CD14-positive monocyte (primary cell): ENCODE results near the gene EME2. TPM values are rescaled to one million over a fixed set of nuclear protein-coding genes. Genes with fewer than 3 reads are reported as not detected.

Experiments
- DNase-seq, 3 donors: peaks; one replicate each; pipeline ENCODE4 v3.0.0-alpha.2; 2011 to 2022
- H2AFZ ChIP-seq: 2 replicates; pipeline ENCODE4 v1.6.0; 2012; ENCODE audit warnings: mild to moderate bottlenecking, low read depth, low read length, inconsistent platforms; ENCODE audit not compliant: insufficient read depth, poor library complexity, severe bottlenecking
- H3K27ac ChIP-seq, 2 donors: 1 replicate in 1 of 2; 2 replicates in 1 of 2; pipeline ENCODE4 v1.5.1; 2012 to 2013; ENCODE audit warnings: low read length in 2 of 2, control low read depth in 1 of 2, inconsistent platforms in 1 of 2, low read depth in 1 of 2, mild to moderate bottlenecking in 1 of 2
- H3K27me3 ChIP-seq, 2 donors: one replicate each; pipeline versions ENCODE4 v1.6.0 to v1.6.1; 2011 to 2013; ENCODE audit warnings: low read length in 2 of 2; ENCODE audit not compliant: control insufficient read depth in 2 of 2, insufficient read depth in 2 of 2
- H3K36me3 ChIP-seq, 2 donors: replicated peaks in 1 of 2; 1 replicate in 1 of 2; 2 replicates in 1 of 2; pipeline versions ENCODE4 v1.5.1 to v1.6.1; 2012 to 2013; ENCODE audit warnings: low read length in 2 of 2, control low read depth in 1 of 2, inconsistent platforms in 1 of 2, mild to moderate bottlenecking in 1 of 2; ENCODE audit not compliant: insufficient read depth in 2 of 2, control insufficient read depth in 1 of 2
- H3K4me1 ChIP-seq, 2 donors: 1 replicate in 1 of 2; 2 replicates in 1 of 2; pipeline versions ENCODE4 v1.5.1 to v1.6.1; 2012 to 2013; ENCODE audit warnings: low read length in 2 of 2, control low read depth in 1 of 2, inconsistent platforms in 1 of 2, mild to moderate bottlenecking in 1 of 2, moderate library complexity in 1 of 2; ENCODE audit not compliant: insufficient read depth in 2 of 2, control insufficient read depth in 1 of 2
- H3K4me2 ChIP-seq: replicated peaks from 2 replicates; pipeline ENCODE3; 2012; ENCODE audit warnings: low read length, moderate library complexity, mild to moderate bottlenecking; ENCODE audit not compliant: poor library complexity, severe bottlenecking; ENCODE audit errors: extremely low read depth
- H3K4me3 ChIP-seq, 3 experiments: fragments of 200-600 bp in 1 of 3; sonication (generic) in 1 of 3; replicated peaks in 1 of 3; 1 replicate in 2 of 3; 2 replicates in 1 of 3; pipeline ENCODE4 v1.5.1; 2011 to 2013; ENCODE audit warnings: low read length in 3 of 3, mild to moderate bottlenecking in 3 of 3, control low read depth in 2 of 3, low read depth in 2 of 3, inconsistent platforms in 1 of 3, moderate library complexity in 1 of 3
- H3K79me2 ChIP-seq: 2 replicates; pipeline ENCODE4 v1.6.0; 2012; ENCODE audit warnings: mild to moderate bottlenecking, control low read depth, inconsistent platforms, low read length, moderate library complexity; ENCODE audit not compliant: insufficient read depth
- H3K9ac ChIP-seq: 2 replicates; pipeline ENCODE4 v1.6.0; 2017; ENCODE audit warnings: low read length, mild to moderate bottlenecking; ENCODE audit not compliant: insufficient read depth, poor library complexity, severe bottlenecking
- H3K9me3 ChIP-seq, 2 donors: replicated peaks in 1 of 2; 1 replicate in 1 of 2; 2 replicates in 1 of 2; pipeline versions ENCODE4 v1.5.1 to v1.6.1; 2012 to 2013; ENCODE audit warnings: low read length in 2 of 2, control low read depth in 1 of 2; ENCODE audit not compliant: control insufficient read depth in 1 of 2, insufficient read depth in 1 of 2
- H4K20me1 ChIP-seq: 2 replicates; pipeline ENCODE4 v1.6.0; 2012; ENCODE audit warnings: mild to moderate bottlenecking, low read length, control low read depth, moderate library complexity; ENCODE audit not compliant: insufficient read depth
- H3K27ac Mint-ChIP-seq, 7 donors: one replicate each; pipeline ENCODE4 v1.8.0; 2020; ENCODE audit warnings: mild to moderate bottlenecking in 7 of 7, mixed read lengths in 7 of 7, moderate library complexity in 6 of 7, inconsistent platforms in 2 of 7
- H3K27me3 Mint-ChIP-seq, 3 donors: one replicate each; pipeline ENCODE4 v1.8.0; 2021 to 2022; ENCODE audit warnings: low read depth in 3 of 3, mild to moderate bottlenecking in 3 of 3, mixed read lengths in 3 of 3, moderate library complexity in 3 of 3, inconsistent platforms in 1 of 3
- H3K36me3 Mint-ChIP-seq, 2 donors: one replicate each; pipeline ENCODE4 v1.8.0; 2020; ENCODE audit warnings: mixed read lengths in 2 of 2, inconsistent platforms in 1 of 2, mild to moderate bottlenecking in 1 of 2
- H3K4me1 Mint-ChIP-seq: one replicate; pipeline ENCODE4 v1.8.0; 2020; ENCODE audit warnings: mild to moderate bottlenecking, mixed read lengths
- H3K4me3 Mint-ChIP-seq, 2 donors: one replicate each; pipeline ENCODE4 v1.8.0; 2020; ENCODE audit warnings: mild to moderate bottlenecking in 2 of 2, mixed read lengths in 2 of 2, moderate library complexity in 1 of 2
- H3K9me3 Mint-ChIP-seq, 7 donors: one replicate each; pipeline ENCODE4 v1.8.0; 2020 to 2022; ENCODE audit warnings: mixed read lengths in 7 of 7, mild to moderate bottlenecking in 6 of 7, moderate library complexity in 6 of 7, inconsistent platforms in 2 of 7
- WGBS: methylation state at CpG from one replicate; pipeline ENCODE4 v1.1.5; 2013; ENCODE audit warnings: missing lambda C conversion rate; ENCODE audit not compliant: insufficient coverage; 5-methylcytosine and 5-hydroxymethylcytosine counted together
- intact Hi-C, 2 donors: fragments of 100-400 bp; cut with micrococcal nuclease; formaldehyde crosslinking; loops; one replicate each; pipeline versions ENCODE4 v1.15.0 to v1.15.1; 2023
- polyA plus RNA-seq, 3 donors: library from polyadenylated mRNA; depleted of rRNA in 1 of 3; unstranded in 2 of 3; stranded (reverse) in 1 of 3; fragments of 300-500 nt in 2 of 3; fragments of >200 nt in 1 of 3; fragmentation: Illumina TruSeq in 2 of 3; gene quantifications; 1 replicate in 2 of 3; 2 replicates in 1 of 3; pipeline ENCODE4 v1.2.3, GENCODE V29; 2012 to 2021
- TF ChIP-seq, protein P1 (sequence below): fragments of 200-600 bp; IDR thresholded peaks from one replicate; pipeline ENCODE4 v1.8.0; 2022; ENCODE audit warnings: antibody characterized with exemption, mild to moderate bottlenecking

EME2 gene
- polyA plus RNA-seq, 3 donors, result 0.26 to 36.6 (median 0.48) TPM

DNA sequence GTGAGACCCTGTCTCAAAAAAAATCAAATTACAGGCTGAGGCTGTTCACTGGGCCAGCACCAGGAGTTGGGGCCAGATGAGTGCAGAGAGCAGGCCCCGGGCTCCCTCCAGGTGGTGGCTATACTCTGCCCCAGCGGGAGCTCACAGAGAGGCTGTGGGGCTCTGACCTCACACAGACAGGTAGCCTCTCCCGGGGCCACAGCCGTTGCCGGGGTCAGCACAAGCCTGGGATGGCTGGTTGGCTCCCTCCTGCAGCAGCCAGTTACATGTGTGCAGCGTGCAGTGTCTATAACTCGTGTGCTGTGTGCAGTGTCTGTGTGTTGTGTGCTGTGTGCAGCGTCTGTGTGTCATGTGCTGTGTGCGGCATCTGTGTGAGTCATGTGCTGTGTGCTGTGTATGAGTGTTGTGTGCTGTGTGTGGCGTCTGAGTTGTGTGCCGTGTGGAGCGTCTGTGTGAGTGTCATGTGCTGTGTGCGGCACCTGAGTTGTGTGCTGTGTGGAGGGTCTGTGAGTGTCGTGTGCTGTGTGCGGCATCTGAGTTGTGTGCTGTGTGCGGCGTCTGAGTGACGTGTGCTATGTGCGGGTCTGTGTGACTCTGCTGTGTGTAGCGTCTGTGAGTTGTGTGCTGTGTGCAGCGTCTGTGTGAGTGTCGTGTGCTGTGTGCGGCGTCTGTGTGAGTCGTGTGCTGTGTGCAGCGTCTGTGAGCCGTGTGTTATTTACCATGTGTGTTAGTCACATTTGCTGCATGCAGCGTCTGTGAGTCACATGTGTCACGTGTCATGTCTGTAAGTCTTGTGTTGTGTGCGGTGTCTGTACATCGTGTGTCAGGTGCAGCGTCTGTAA is 45.7 kb upstream of the EME2 start:
- Histone ChIP-seq H2AFZ (no peak overlapping the region), H3K4me2 (no peak overlapping the region), H3K9me3 (no peaks in the 10 kb centered on the region), H3K4me1 (peaks cover 30 to 34% of the 10 kb centered on the region in 2 donors), H3K79me2 (peaks cover 39% of the 10 kb centered on the region), H3K27ac (no peak overlapping the region), H4K20me1 (peaks cover 57% of the 10 kb centered on the region), H3K27me3 (no peaks in the 10 kb centered on the region), H3K4me3 (no peak overlapping the region), H3K9ac (no peak overlapping the region), H3K36me3 (peaks cover 51 to 53% of the 10 kb centered on the region in 2 donors)
- peaks cover 0 to 2% (median 0%) of the 10 kb centered on the region in 7 donors for H3K9me3 Mint-ChIP-seq
- no peak overlapping the region for H3K4me3 Mint-ChIP-seq
- TF ChIP-seq, protein P1, sequence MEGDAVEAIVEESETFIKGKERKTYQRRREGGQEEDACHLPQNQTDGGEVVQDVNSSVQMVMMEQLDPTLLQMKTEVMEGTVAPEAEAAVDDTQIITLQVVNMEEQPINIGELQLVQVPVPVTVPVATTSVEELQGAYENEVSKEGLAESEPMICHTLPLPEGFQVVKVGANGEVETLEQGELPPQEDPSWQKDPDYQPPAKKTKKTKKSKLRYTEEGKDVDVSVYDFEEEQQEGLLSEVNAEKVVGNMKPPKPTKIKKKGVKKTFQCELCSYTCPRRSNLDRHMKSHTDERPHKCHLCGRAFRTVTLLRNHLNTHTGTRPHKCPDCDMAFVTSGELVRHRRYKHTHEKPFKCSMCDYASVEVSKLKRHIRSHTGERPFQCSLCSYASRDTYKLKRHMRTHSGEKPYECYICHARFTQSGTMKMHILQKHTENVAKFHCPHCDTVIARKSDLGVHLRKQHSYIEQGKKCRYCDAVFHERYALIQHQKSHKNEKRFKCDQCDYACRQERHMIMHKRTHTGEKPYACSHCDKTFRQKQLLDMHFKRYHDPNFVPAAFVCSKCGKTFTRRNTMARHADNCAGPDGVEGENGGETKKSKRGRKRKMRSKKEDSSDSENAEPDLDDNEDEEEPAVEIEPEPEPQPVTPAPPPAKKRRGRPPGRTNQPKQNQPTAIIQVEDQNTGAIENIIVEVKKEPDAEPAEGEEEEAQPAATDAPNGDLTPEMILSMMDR, result no peak
- DNase-seq, result no peak
- 96% methylated on average over 27 of the region's 32 CpGs for WGBS
- H3K27ac Mint-ChIP-seq, result peak overlapping the region in 2 of 7 donors; percentile 4 to 47
- H3K36me3 Mint-ChIP-seq, result peaks cover 44 to 59% of the 10 kb centered on the region in 2 donors
- peaks cover 0 to 4% (median 0%) of the 10 kb centered on the region in 3 donors for H3K27me3 Mint-ChIP-seq
- intact Hi-C loops, result loop anchor here in 1 of 2 donors (5.0 kb wide), 1 partner anchor 50 kb away; the partner anchor contains the start of gene JPT2
- H3K4me1 Mint-ChIP-seq, result peaks cover 31% of the 10 kb centered on the region

DNA sequence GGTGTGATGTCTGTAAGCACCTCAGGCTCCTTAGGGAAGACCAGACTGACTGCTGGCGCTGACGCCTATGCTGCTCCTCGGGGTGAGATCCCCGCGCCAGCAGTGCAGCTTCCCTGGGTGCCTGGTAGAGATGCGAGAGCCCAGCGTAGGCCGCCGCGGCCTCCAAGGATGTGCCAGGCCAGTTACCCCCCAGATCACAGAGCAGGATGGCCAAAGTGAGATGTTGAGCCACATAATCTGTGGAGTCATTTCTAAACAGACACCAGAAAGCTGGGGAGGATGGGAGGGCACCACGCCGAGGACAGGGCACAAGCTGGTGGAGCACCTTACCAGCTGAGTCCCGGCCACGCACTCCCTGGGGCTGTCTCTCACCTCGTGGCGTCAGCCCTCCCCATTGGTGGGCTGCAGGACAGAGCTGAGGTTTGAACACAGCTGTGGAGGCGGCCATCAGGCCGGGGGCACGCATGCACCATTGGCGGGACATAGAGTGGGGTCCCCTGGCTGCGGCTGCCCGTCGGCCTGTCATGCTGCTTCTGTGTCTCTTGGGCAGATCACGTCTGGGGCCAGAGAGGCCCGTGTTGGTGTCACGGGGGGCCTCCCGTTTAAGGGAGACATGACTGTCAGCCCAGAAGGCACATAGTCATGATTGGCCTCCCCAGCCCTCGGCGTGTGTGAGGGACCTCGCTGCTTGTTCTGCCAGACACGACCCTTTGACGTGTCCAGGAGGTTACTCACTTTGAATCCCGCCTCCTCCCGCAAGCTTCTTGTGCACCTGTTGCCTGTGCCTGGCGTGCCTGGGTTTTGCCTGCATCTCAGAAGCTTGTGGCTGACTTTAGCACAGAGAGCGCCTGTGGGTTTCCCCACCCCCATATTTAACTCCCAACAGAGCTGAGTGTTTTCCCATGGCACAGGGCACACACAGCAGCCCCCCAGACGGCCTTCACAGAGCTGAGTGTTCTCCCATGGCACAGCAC is 44.7 kb upstream of the EME2 start:
- H3K4me3 Mint-ChIP-seq, result no peak overlapping the region
- peaks cover 0 to 2% (median 0%) of the 10 kb centered on the region in 7 donors for H3K9me3 Mint-ChIP-seq
- no peak overlapping the region for H3K9ac ChIP-seq
- H3K36me3 Mint-ChIP-seq, result peaks cover 53 to 70% of the 10 kb centered on the region in 2 donors
- H3K79me2 ChIP-seq, result peaks cover 38% of the 10 kb centered on the region
- peaks cover 25% of the 10 kb centered on the region for H3K4me1 Mint-ChIP-seq
- no peak overlapping the region for H2AFZ ChIP-seq
- no peak overlapping the region for H3K4me3 ChIP-seq
- no peak overlapping the region for H3K4me2 ChIP-seq
- no peak overlapping the region for H3K27ac Mint-ChIP-seq
- 98% methylated on average over 37 of the region's 37 CpGs for WGBS
- no peak for DNase-seq
- H3K27ac ChIP-seq, result no peak overlapping the region
- TF ChIP-seq, protein P1, result no peak
- peaks cover 60 to 63% of the 10 kb centered on the region in 2 donors for H3K36me3 ChIP-seq
- intact Hi-C loops, result loop anchor here in 1 of 2 donors (5.0 kb wide), 1 partner anchor 51 kb away; the partner anchor contains the start of gene JPT2
- H3K27me3 Mint-ChIP-seq, result peaks cover 0 to 4% (median 0%) of the 10 kb centered on the region in 3 donors
- no peaks in the 10 kb centered on the region for H3K9me3 ChIP-seq
- peaks cover 66% of the 10 kb centered on the region for H4K20me1 ChIP-seq
- H3K27me3 ChIP-seq, result no peaks in the 10 kb centered on the region
- H3K4me1 ChIP-seq, result peaks cover 23 to 28% of the 10 kb centered on the region in 2 donors
